DOHH2 (cell line): ENCODE measurements around the gene AKAP13.

Experiments
- H3F3A ChIP-seq: fragments of 200-600 bp; sonication (generic), shearing (Covaris generic); 2 replicates; pipeline ENCODE4 v1.6.0; 2016; ENCODE audit warnings: antibody characterized with exemption, mild to moderate bottlenecking; ENCODE audit not compliant: control insufficient read depth, insufficient read depth
- H3K27ac ChIP-seq: fragments of 200-600 bp; sonication (generic); 2 replicates; pipeline ENCODE4 v1.5.1; 2014; ENCODE audit warnings: low read depth, mild to moderate bottlenecking, low read length, moderate library complexity
- H3K27me3 ChIP-seq: fragments of 200-600 bp; sonication (generic); 2 replicates; pipeline ENCODE4 v1.6.1; 2014; ENCODE audit warnings: mild to moderate bottlenecking, low read length, mixed read lengths; ENCODE audit not compliant: control insufficient read depth
- H3K36me3 ChIP-seq: fragments of 200-600 bp; sonication (generic); 2 replicates; pipeline ENCODE4 v1.6.1; 2014; ENCODE audit warnings: mild to moderate bottlenecking, low read length, moderate library complexity, mixed read lengths; ENCODE audit not compliant: control insufficient read depth
- H3K4me1 ChIP-seq: fragments of 200-600 bp; sonication (generic); 2 replicates; pipeline ENCODE4 v1.6.1; 2014; ENCODE audit warnings: mild to moderate bottlenecking, low read length, mixed read lengths; ENCODE audit not compliant: control insufficient read depth
- H3K4me2 ChIP-seq: fragments of 200-600 bp; sonication (generic); 2 replicates; pipeline ENCODE4 v1.6.0; 2014; ENCODE audit warnings: mild to moderate bottlenecking, low read length, moderate library complexity
- H3K4me3 ChIP-seq: fragments of 200-600 bp; sonication (generic); 2 replicates; pipeline ENCODE4 v1.5.1; 2014; ENCODE audit warnings: mild to moderate bottlenecking, low read length, mixed read lengths
- H3K79me2 ChIP-seq: fragments of 200-600 bp; sonication (generic); 2 replicates; pipeline ENCODE4 v1.6.1; 2014; ENCODE audit warnings: mild to moderate bottlenecking, low read length, mixed read lengths; ENCODE audit not compliant: control insufficient read depth
- H3K9me2 ChIP-seq: fragments of 200-600 bp; sonication (generic); replicated peaks from 2 replicates; pipeline ENCODE4 v1.6.1; 2014; ENCODE audit warnings: mild to moderate bottlenecking, low read length, mixed read lengths; ENCODE audit not compliant: control insufficient read depth
- H3K9me3 ChIP-seq: fragments of 200-600 bp; sonication (generic); 2 replicates; pipeline ENCODE4 v1.6.1; 2014; ENCODE audit warnings: antibody characterized with exemption, low read length, mixed read lengths; ENCODE audit not compliant: control insufficient read depth, insufficient read depth
- H4K20me1 ChIP-seq: fragments of 200-600 bp; sonication (generic); 2 replicates; pipeline ENCODE4 v1.6.0; 2014; ENCODE audit warnings: low read depth, mild to moderate bottlenecking, antibody characterized with exemption, low read length, moderate library complexity; ENCODE audit not compliant: control insufficient read depth, insufficient read depth
- EZH2phosphoT487 ChIP-seq: fragments of 200-600 bp; sonication (generic); IDR thresholded peaks from 2 replicates; pipeline ENCODE4 v1.6.1; 2017; ENCODE audit warnings: borderline replicate concordance, mild to moderate bottlenecking, antibody characterized with exemption, low read length, moderate library complexity, mixed read lengths
- TF ChIP-seq, protein P1 (sequence below): fragments of 200-600 bp; sonication (generic); IDR thresholded peaks from one replicate; pipeline ENCODE4 v1.5.1; 2014; ENCODE audit warnings: antibody characterized with exemption, mild to moderate bottlenecking, low read depth, low read length; ENCODE audit not compliant: poor library complexity, severe bottlenecking

AKAP13 gene

DNA sequence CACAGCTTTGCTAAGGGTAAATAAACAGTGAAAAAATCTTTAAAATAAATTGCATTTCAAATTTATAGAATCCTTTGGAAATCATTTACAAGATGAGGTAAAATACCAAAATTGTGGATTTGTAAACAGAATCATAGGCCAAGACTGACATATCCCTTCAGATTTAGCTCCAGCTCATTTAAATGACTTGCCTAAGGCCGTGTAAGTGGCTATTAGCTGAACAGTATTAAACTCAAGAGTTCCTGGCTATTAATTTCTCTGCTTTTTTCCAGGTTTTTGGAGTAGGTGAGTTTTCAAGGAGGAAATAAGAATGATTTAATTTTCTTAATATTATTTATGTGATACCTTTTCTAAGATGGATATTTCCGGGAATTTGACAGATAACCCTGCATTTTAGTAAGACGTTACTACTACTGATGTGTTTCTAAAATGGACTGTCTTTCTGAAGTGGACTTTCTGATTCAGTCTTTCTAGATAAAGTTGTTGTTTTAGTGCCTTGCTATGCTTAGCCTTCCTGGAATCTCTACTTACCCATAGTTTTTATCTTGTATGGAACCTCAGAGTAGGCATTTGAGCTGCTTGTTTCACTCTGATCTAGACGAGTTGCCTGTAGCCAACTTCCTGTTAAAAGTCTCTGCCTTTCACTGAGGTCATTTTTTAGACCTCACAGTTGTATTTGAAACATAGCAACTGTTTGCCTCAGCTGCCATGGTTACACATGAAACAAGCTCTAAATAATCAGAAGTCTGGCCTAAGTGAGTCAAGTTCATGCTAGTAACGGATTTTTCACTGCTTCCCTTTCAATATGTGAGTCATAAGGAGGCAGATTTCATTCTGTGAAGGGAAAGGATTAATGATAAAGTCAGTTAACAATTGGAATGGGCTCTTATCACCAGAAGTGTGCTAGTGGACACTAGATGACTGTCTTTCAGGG lies 287.4 kb downstream of the AKAP13 start:
- no peak overlapping the region for H3K4me3 ChIP-seq
- H3K27me3 ChIP-seq, result no peaks in the 10 kb centered on the region
- peaks cover 66% of the 10 kb centered on the region for H3K36me3 ChIP-seq

DNA sequence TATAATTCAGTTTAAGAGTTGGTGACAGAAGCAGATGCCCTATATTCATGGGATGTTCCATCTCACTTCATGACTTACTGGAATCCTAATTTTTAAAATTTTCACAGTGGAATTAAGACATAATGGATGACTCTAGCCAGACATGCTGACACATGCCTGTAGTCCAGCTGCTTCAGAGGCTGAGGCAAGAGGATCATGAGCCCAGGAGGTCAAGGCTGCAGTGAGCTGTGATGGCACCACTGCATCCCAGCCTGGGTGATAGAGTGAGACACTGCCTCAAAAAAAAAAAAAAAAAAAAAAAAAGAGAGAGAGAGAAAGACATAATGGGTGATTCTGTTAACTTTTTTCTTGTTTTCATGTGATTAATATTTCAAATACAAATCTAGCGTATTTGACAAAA lies 290.8 kb downstream of the AKAP13 start:
- Histone ChIP-seq H3K4me2 (no peak overlapping the region), H3K27ac (no peak overlapping the region), H3K36me3 (peaks cover 55% of the 10 kb centered on the region), H3K79me2 (no peaks in the 10 kb centered on the region), H3K27me3 (no peaks in the 10 kb centered on the region), H3K4me1 (peaks cover 18% of the 10 kb centered on the region), H4K20me1 (no peaks in the 10 kb centered on the region), H3K4me3 (no peak overlapping the region), H3F3A (no peaks in the 10 kb centered on the region), H3K9me3 (no peaks in the 10 kb centered on the region), H3K9me2 (no peaks in the 10 kb centered on the region)
- TF ChIP-seq EZH2phosphoT487, result no peak
- TF ChIP-seq, protein P1, sequence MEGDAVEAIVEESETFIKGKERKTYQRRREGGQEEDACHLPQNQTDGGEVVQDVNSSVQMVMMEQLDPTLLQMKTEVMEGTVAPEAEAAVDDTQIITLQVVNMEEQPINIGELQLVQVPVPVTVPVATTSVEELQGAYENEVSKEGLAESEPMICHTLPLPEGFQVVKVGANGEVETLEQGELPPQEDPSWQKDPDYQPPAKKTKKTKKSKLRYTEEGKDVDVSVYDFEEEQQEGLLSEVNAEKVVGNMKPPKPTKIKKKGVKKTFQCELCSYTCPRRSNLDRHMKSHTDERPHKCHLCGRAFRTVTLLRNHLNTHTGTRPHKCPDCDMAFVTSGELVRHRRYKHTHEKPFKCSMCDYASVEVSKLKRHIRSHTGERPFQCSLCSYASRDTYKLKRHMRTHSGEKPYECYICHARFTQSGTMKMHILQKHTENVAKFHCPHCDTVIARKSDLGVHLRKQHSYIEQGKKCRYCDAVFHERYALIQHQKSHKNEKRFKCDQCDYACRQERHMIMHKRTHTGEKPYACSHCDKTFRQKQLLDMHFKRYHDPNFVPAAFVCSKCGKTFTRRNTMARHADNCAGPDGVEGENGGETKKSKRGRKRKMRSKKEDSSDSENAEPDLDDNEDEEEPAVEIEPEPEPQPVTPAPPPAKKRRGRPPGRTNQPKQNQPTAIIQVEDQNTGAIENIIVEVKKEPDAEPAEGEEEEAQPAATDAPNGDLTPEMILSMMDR, result no peak

More for the DNA sequence above, 287.4 kb downstream of the AKAP13 start:
- Histone ChIP-seq H3K27ac (no peak overlapping the region), H4K20me1 (no peaks in the 10 kb centered on the region), H3K9me3 (no peaks in the 10 kb centered on the region), H3K4me2 (no peak overlapping the region), H3K79me2 (no peaks in the 10 kb centered on the region), H3K4me1 (peaks cover 18% of the 10 kb centered on the region), H3K9me2 (no peaks in the 10 kb centered on the region), H3F3A (no peaks in the 10 kb centered on the region)
- TF ChIP-seq, protein P1, result no peak
- TF ChIP-seq EZH2phosphoT487, result no peak

DNA sequence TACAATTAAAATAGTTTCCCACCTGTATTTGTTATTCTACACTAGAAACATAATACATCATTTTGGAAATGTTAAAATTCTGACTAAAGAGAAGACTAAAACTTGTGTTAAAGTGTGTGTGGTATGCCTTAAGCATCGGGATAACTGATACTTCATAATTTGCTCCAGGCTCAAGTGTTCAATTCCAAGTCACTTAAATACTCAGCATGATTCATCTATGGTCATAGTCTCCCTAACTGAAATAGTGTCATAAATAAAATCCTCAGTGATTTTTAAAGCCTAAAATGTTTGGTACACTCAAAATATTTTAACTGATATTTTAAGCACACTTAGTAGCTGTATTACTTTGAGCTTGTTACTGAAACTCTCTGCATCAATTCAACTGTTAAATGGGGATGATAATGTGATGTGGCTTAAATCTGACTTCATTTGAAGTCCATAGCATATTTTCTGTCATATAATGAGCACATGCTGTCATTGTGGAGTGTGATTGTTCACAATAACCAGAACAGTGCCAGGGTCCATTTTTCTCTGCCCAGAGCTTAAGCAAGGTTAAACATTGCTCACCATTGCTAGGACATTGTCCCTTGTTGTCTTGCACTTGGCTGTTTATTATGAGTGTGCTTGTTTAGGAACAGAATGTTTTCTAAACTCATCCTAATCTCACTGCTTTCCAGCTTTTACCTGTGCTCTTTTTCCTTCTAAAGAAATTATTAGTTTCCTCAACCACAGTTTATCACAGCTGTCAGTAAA lies 292.1 kb downstream of the AKAP13 start:
- H3K79me2 ChIP-seq, result no peaks in the 10 kb centered on the region
- peaks cover 55% of the 10 kb centered on the region for H3K36me3 ChIP-seq
- no peaks in the 10 kb centered on the region for H3K9me2 ChIP-seq
- H3K4me3 ChIP-seq, result no peak overlapping the region
- H3K27ac ChIP-seq, result no peak overlapping the region
- no peaks in the 10 kb centered on the region for H3K9me3 ChIP-seq
- no peaks in the 10 kb centered on the region for H4K20me1 ChIP-seq
- H3K4me2 ChIP-seq, result no peak overlapping the region
- no peaks in the 10 kb centered on the region for H3K27me3 ChIP-seq
- peaks cover 7% of the 10 kb centered on the region for H3K4me1 ChIP-seq
- TF ChIP-seq EZH2phosphoT487, result no peak
- TF ChIP-seq, protein P1, result no peak
- no peaks in the 10 kb centered on the region for H3F3A ChIP-seq
